Endothelial cell of umbilical vein (primary cell): Measurements from ENCODE around the gene TNNT3. TPM values are rescaled to one million over a fixed set of nuclear protein-coding genes. Genes with fewer than 3 reads are reported as not detected.

Experiments used
- BruUV-seq: library from RNA; stranded (reverse); fragments of 400-500 nt; replicated peaks from 2 replicates; lab custom pipeline; 2021; lab: Mats Ljungman, UMichigan
- CTCF ChIA-PET: fragments of 300-600, 350-600 bp; sonication (Branson Sonifier 250); formaldehyde crosslinking; loops from one replicate; lab custom pipeline; 2021; ENCODE audit warnings: antibody characterized with exemption, inconsistent platforms; lab: Charles Lee
- POLR2A ChIA-PET: fragments of 300-600, 350-600 bp; sonication (Branson Sonifier 250); formaldehyde crosslinking; loops from one replicate; lab custom pipeline; 2021; ENCODE audit warnings: antibody characterized with exemption, inconsistent platforms; lab: Charles Lee
- DNase-seq: peaks from one replicate; pipeline ENCODE4 v3.0.0-alpha.2; 2011; ENCODE audit warnings: low read depth, low spot score
- FAIRE-seq: peaks from 2 replicates; lab custom pipeline; 2011; peaks lifted over from hg19 to GRCh38; lab: Jason Lieb, UNC
- H2AFZ ChIP-seq: 2 replicates; pipeline ENCODE4 v1.6.0; 2012; ENCODE audit warnings: low read depth, low read length, control low read depth, inconsistent platforms
- H3K27ac ChIP-seq: 2 replicates; pipeline ENCODE4 v1.5.1; 2011; ENCODE audit warnings: low read depth, mild to moderate bottlenecking, control low read depth, low read length, moderate library complexity; ENCODE audit not compliant: insufficient read depth
- H3K27me3 ChIP-seq, 2 experiments: 2 replicates each; pipeline versions ENCODE4 v1.6.0 to v1.6.1; 2011; ENCODE audit warnings: low read length in 2 of 2, mixed read lengths in 1 of 2; ENCODE audit not compliant: control insufficient read depth in 2 of 2, insufficient read depth in 2 of 2
- H3K36me3 ChIP-seq, 2 experiments: 2 replicates in 1 of 2; 3 replicates in 1 of 2; pipeline ENCODE4 v1.5.1; 2011; ENCODE audit warnings: low read length in 2 of 2, mild to moderate bottlenecking in 1 of 2, moderate library complexity in 1 of 2; ENCODE audit not compliant: control insufficient read depth in 2 of 2, insufficient read depth in 2 of 2; ENCODE audit errors: extremely low read depth in 1 of 2
- H3K4me1 ChIP-seq: 3 replicates; pipeline ENCODE4 v1.5.1; 2011; ENCODE audit warnings: mild to moderate bottlenecking, low read length; ENCODE audit not compliant: control insufficient read depth, insufficient read depth; ENCODE audit errors: extremely low read depth
- H3K4me2 ChIP-seq: 2 replicates; pipeline ENCODE4 v1.6.1; 2011; ENCODE audit warnings: low read length, control low read depth, mixed read lengths; ENCODE audit not compliant: insufficient read depth
- H3K4me3 ChIP-seq, 3 experiments: fragments of 200-600 bp in 1 of 3; sonication (generic), shearing (Covaris generic) in 1 of 3; replicated peaks in 1 of 3; 2 replicates each; pipeline ENCODE4 v1.5.1; 2011 to 2016; ENCODE audit warnings: control low read depth in 3 of 3, low read length in 3 of 3, mild to moderate bottlenecking in 2 of 3, inconsistent platforms in 1 of 3, low read depth in 1 of 3, moderate library complexity in 1 of 3; ENCODE audit not compliant: insufficient read depth in 1 of 3
- H3K79me2 ChIP-seq: 2 replicates; pipeline ENCODE4 v1.6.0; 2012; ENCODE audit warnings: low read length, inconsistent platforms; ENCODE audit not compliant: control insufficient read depth, insufficient read depth
- H3K9ac ChIP-seq: replicated peaks from 2 replicates; pipeline ENCODE3; 2011; ENCODE audit warnings: low read length, control low read depth; ENCODE audit not compliant: insufficient read depth; ENCODE audit errors: extremely low read depth
- H3K9me1 ChIP-seq: replicated peaks from 3 replicates; pipeline ENCODE4 v1.6.0; 2011; ENCODE audit warnings: mild to moderate bottlenecking, low read length; ENCODE audit not compliant: control insufficient read depth, insufficient read depth; ENCODE audit errors: extremely low read depth
- H3K9me3 ChIP-seq: replicated peaks from 2 replicates; pipeline ENCODE4 v1.5.1; 2012; ENCODE audit warnings: low read length, inconsistent platforms; ENCODE audit not compliant: control insufficient read depth, insufficient read depth
- H4K20me1 ChIP-seq: replicated peaks from 2 replicates; pipeline ENCODE3; 2011; ENCODE audit warnings: mild to moderate bottlenecking, low read length; ENCODE audit not compliant: control insufficient read depth, insufficient read depth; ENCODE audit errors: extremely low read depth
- CTCF ChIP-seq, 2 donors: IDR thresholded peaks; 1 replicate in 1 of 2; 2 replicates in 1 of 2; pipeline ENCODE4 v1.5.1; 2011; ENCODE audit warnings: low read length in 2 of 2, mild to moderate bottlenecking in 2 of 2, moderate library complexity in 2 of 2, control low read depth in 1 of 2, inconsistent platforms in 1 of 2, low read depth in 1 of 2; ENCODE audit not compliant: insufficient read depth in 1 of 2; ENCODE audit errors: extremely low read depth in 1 of 2
- EZH2 ChIP-seq: IDR thresholded peaks from 2 replicates; pipeline ENCODE4 v1.6.1; 2012; ENCODE audit warnings: borderline replicate concordance, low read depth, mild to moderate bottlenecking, moderate library complexity, low read length, inconsistent platforms; ENCODE audit not compliant: severe bottlenecking
- FOS ChIP-seq: IDR thresholded peaks from 2 replicates; pipeline ENCODE4 v1.6.1; 2011; ENCODE audit warnings: mild to moderate bottlenecking, low read length, moderate library complexity, borderline replicate concordance; ENCODE audit not compliant: insufficient read depth
- GATA2 ChIP-seq: IDR thresholded peaks from 2 replicates; pipeline ENCODE4 v1.7.0; 2011; ENCODE audit warnings: low read depth, mild to moderate bottlenecking, moderate library complexity, mixed read lengths, low read length; ENCODE audit not compliant: insufficient read length, insufficient read depth
- JUN ChIP-seq: IDR thresholded peaks from 2 replicates; pipeline ENCODE4 v1.6.1; 2011; ENCODE audit warnings: borderline replicate concordance, low read depth; ENCODE audit not compliant: insufficient read length, insufficient read depth
- MAX ChIP-seq: IDR thresholded peaks from 2 replicates; pipeline ENCODE4 v1.6.1; 2011; ENCODE audit not compliant: insufficient read depth, insufficient read length
- MYC ChIP-seq: IDR thresholded peaks from one replicate; pipeline ENCODE4 v1.6.1; 2011; ENCODE audit warnings: mild to moderate bottlenecking, low read depth, low read length
- POLR2A ChIP-seq: IDR thresholded peaks from 2 replicates; pipeline ENCODE4 v1.6.1; 2012; ENCODE audit warnings: low read depth, mild to moderate bottlenecking, control low read depth, low read length
- POLR2AphosphoS5 ChIP-seq: IDR thresholded peaks from 2 replicates; pipeline ENCODE4 v1.6.1; 2012; ENCODE audit warnings: low read depth, mild to moderate bottlenecking, control low read depth, low read length, moderate library complexity; ENCODE audit not compliant: insufficient read depth
- dilution Hi-C: fragments of 300-500 bp; cut with MboI; formaldehyde crosslinking; loops from one replicate; pipeline ENCODE4 v1.15.0; 2019; ENCODE audit warnings: low sequenced_read_pairs; ENCODE audit not compliant: extremely low pct_ligation_motif_present
- intact Hi-C: fragments of 100-400 bp; cut with micrococcal nuclease; formaldehyde crosslinking; loops from one replicate; pipeline ENCODE4 v1.10.0; 2022
- polyA plus RNA-seq, 4 experiments: library from polyadenylated mRNA; depleted of rRNA in 3 of 4; stranded (reverse) in 3 of 4; unstranded in 1 of 4; fragments of >200 nt; gene quantifications; 2 replicates each; pipeline versions ENCODE4 v1.2.1 to v1.2.3, GENCODE V29; 2011 to 2012; ENCODE audit warnings: missing spikeins in 1 of 4
- total RNA-seq: library from RNA; stranded (reverse); gene quantifications from 2 replicates; pipeline ENCODE4 v1.2.3, GENCODE V29; 2021

The TNNT3 gene
- total and polyA plus RNA-seq, 2 donors (not counting 3 experiments of a cell fraction or from before 2014, with no cell fraction given) = not detected

- H4K20me1 ChIP-seq = no peaks in the 10 kb centered on the region
- FAIRE-seq = no peak
Measured at GRCh38 chr11:1872267-1872985, 47.1 kb upstream of the TNNT3 start.

More at GRCh38 chr11:1872267-1872985, 47.1 kb upstream of the TNNT3 start:
- dilution Hi-C loops = no loop called here
- peaks cover 0 to 3% of the 10 kb centered on the region in 2 experiments for H3K27me3 ChIP-seq
- H3K9me1 ChIP-seq = no peaks in the 10 kb centered on the region
- DNase-seq = no peak
- ChIA-PET POLR2A (no interaction called here), CTCF (interaction anchor here (0.7 kb wide), 1 partner anchor 10 kb away, joined by 3 read pairs; no protein-coding TSS in a partner anchor)
- H3K4me2 ChIP-seq = no peak overlapping the region
- no peak overlapping the region for H3K4me3 ChIP-seq
- TF ChIP-seq MAX (no peak), EZH2 (no peak), FOS (no peak), GATA2 (no peak), POLR2A (no peak), MYC (no peak), JUN (no peak), POLR2AphosphoS5 (no peak), CTCF (IDR thresholded peaks at IDR 0.05; ENCODE audit: extremely low read depth in 1 of 2, insufficient read depth in 1 of 2, low read depth in 1 of 2, low read length in 2 of 2) (no peak)
- no peak overlapping the region for H3K27ac ChIP-seq
- H3K79me2 ChIP-seq = no peaks in the 10 kb centered on the region
- intact Hi-C loops = no loop called here
- no TSS peak for BruUV-seq
- H3K9me3 ChIP-seq = no peaks in the 10 kb centered on the region
- H2AFZ ChIP-seq = no peak overlapping the region
- no peak overlapping the region for H3K9ac ChIP-seq
- H3K4me1 ChIP-seq = no peaks in the 10 kb centered on the region
- H3K36me3 ChIP-seq = no peaks in the 10 kb centered on the region
